Measurements from ENCODE around the gene CTDSPL2. TPM values are rescaled to one million over a fixed set of nuclear protein-coding genes. Genes with fewer than 3 reads are reported as not detected.

CTDSPL2 gene
- total RNA-seq (10 to 100 TPM; 12.1 to 70.9 (median 32.3) TPM), polyA plus RNA-seq (10 to 100 TPM in 1 of 3 donors, 1 to 10 TPM in 2; 3.3 to 19.7 (median 5.7) TPM)
- long read RNA-seq, donor 1, full-length matches to known transcripts, result 6 of 6 reads
- long read RNA-seq, donor 1, partial matches to known transcripts, result 0 of 6 reads
- long read RNA-seq, donor 1, other reads (novel, unspliced or antisense), result 0 of 6 reads
- long read RNA-seq, donor 2, result 0 reads
- long read RNA-seq, donor 3, full-length matches to known transcripts, result 3 of 9 reads
- long read RNA-seq, donor 3, partial matches to known transcripts, result 0 of 9 reads
- long read RNA-seq, donor 3, other reads (novel, unspliced or antisense), result 6 of 9 reads
- long read RNA-seq, donor 4, full-length matches to known transcripts, result 2 of 4 reads
- long read RNA-seq, donor 4, partial matches to known transcripts, result 1 of 4 reads
- long read RNA-seq, donor 4, other reads (novel, unspliced or antisense), result 1 of 4 reads
- long read RNA-seq, donor 5, full-length matches to known transcripts, result 12 of 18 reads
- long read RNA-seq, donor 5, partial matches to known transcripts, result 0 of 18 reads
- long read RNA-seq, donor 5, other reads (novel, unspliced or antisense), result 6 of 18 reads
- long read RNA-seq, donor 6, full-length matches to known transcripts, result 2 of 6 reads
- long read RNA-seq, donor 6, partial matches to known transcripts, result 4 of 6 reads
- long read RNA-seq, donor 6, other reads (novel, unspliced or antisense), result 0 of 6 reads
- long read RNA-seq, donor 7, result 0 reads
- long read RNA-seq, donor 8, full-length matches to known transcripts, result 4 of 9 reads
- long read RNA-seq, donor 8, partial matches to known transcripts, result 5 of 9 reads
- long read RNA-seq, donor 8, other reads (novel, unspliced or antisense), result 0 of 9 reads
- long read RNA-seq, donor 9, full-length matches to known transcripts, result 5 of 5 reads
- long read RNA-seq, donor 9, partial matches to known transcripts, result 0 of 5 reads
- long read RNA-seq, donor 9, other reads (novel, unspliced or antisense), result 0 of 5 reads
- long read RNA-seq, donor 10, full-length matches to known transcripts, result 2 of 9 reads
- long read RNA-seq, donor 10, partial matches to known transcripts, result 7 of 9 reads
- long read RNA-seq, donor 10, other reads (novel, unspliced or antisense), result 0 of 9 reads

DNA sequence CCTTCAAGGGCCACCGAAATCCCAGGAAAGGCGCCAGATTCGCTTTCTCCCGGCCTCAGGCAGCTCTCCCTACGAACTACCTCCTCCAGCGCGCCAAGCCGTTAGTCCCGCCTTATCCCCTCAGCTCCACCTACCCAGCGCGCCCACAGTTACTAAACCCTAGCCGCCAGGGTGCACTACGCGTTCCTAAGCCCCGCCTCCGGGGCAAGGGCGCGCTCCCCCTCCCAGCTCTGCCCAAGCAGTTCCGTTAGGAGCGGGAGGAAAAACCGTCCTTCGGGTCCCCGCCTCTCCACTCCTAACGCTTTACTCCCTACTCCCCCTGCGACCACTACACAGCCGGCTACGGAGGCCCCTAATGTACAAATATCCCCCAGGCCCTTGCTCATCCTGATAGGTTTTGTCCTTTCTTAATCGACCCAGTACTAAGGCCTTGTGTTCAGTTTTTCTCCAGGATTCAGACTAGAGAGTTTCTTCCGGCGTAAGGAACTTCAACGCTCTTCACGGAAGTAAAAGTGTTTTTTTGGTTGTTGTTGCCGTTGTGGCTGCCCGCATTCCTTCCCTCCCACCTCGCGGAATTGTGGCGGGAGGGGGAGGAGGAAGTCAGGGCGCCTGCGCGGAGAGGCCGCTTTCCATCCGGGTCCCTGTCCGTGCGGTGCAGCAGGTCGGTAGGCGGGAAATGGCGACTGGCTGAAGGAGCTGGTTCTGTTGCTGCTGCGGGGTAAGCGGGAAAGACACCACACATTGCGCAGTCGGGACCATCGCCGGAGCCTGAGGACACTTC lies at the start of gene CTDSPL2:
CTDSPL2 (plus strand) TSS at position 655 of the 781 bp plus-strand sequence. CDS start 31,386 bp downstream, outside the sequence.
- Histone ChIP-seq H3K4me3 (peak within 1 kb of the TSS; percentile 34 to 95 (median 65)), H3K9me3 (replicated peaks in 1 of 3) (no peaks in the 10 kb centered on the region), H3K36me3 (replicated peaks in 1 of 2) (no peaks in the 10 kb centered on the region), H3K27ac (peak within 1 kb of the TSS; percentile 88 to 99 (median 94)), H3K4me1 (replicated peaks in 1 of 2) (peaks cover 13 to 24% of the 10 kb centered on the region in 2 donors), H3K27me3 (no peaks in the 10 kb centered on the region)
- intact Hi-C loops (cut with DNase I), result loop anchor here in 1 of 2 donors (10.0 kb wide), 1 partner anchor 142 kb away; the partner anchor contains the start of gene GOLM2
- 0 to 1% (median 0%) methylated on average over 44 to 53 of the region's 53 CpGs for WGBS, 4 donors
- TF ChIP-seq POLR2A (IDR thresholded peaks at IDR 0.05) (peak in 1 of 2 donors; percentile 86), CTCF (IDR thresholded peaks at IDR 0.05) (peak in 2 of 6 experiments; percentile 22 to 47)
- DNase-seq, result peak; percentile 98 to 99 (median 99)

DNA sequence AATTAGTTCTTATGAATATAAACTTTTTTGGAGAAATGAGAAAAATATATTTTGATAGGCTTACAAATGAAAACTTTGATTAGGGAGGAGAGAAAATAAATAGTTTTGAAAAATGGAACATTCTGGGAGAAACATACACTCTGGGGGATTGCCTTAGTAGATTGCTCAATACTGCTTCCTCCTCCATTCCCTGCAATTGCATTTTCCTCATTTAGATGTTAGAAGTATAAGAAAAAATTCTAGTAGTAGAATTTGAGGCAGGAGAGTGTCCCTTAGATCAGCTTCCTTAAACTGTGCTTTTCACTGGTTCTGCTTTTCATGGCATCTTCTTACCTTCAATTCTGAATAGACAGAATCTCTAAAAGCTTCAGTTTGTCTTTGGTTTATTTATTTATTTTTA lies 46.2 kb upstream of the CTDSPL2 start:
- no peak overlapping the region for H3K4me3 ChIP-seq
- intact Hi-C loops (cut with DNase I), result no loop called here
- no peaks in the 10 kb centered on the region for H3K36me3 ChIP-seq (replicated peaks in 1 of 2)
- H3K27ac ChIP-seq, result no peak overlapping the region
- no peaks in the 10 kb centered on the region for H3K9me3 ChIP-seq (replicated peaks in 1 of 3)
- no peaks in the 10 kb centered on the region for H3K27me3 ChIP-seq
- peaks cover 4 to 8% of the 10 kb centered on the region in 2 donors for H3K4me1 ChIP-seq (replicated peaks in 1 of 2)
- TF ChIP-seq CTCF (IDR thresholded peaks at IDR 0.05) (no peak), POLR2A (IDR thresholded peaks at IDR 0.05) (no peak)
- no peak for DNase-seq

- H3K27ac ChIP-seq, result no peak overlapping the region
- TF ChIP-seq POLR2A (IDR thresholded peaks at IDR 0.05), result no peak
- no peak for TF ChIP-seq CTCF (IDR thresholded peaks at IDR 0.05)
- 54 to 92% (median 67%) methylated on average over 1 of the region's 1 CpG for WGBS, 4 donors
- no peak for DNase-seq
- intact Hi-C loops (cut with DNase I), result no loop called here
- H3K4me1 ChIP-seq (replicated peaks in 1 of 2), result peaks cover 4 to 13% of the 10 kb centered on the region in 2 donors
- H3K36me3 ChIP-seq (replicated peaks in 1 of 2), result no peaks in the 10 kb centered on the region
- H3K4me3 ChIP-seq, result no peak overlapping the region
- H3K9me3 ChIP-seq (replicated peaks in 1 of 3), result no peaks in the 10 kb centered on the region
- no peaks in the 10 kb centered on the region for H3K27me3 ChIP-seq
Observed at GRCh38 chr15:44385344-44385942, 42.0 kb upstream of the CTDSPL2 start.

All from adrenal gland (tissue), 19 donors.